Hepatocyte (in vitro differentiated cells): ENCODE data around the gene GGCT. TPM values are rescaled to one million over a fixed set of nuclear protein-coding genes. Genes with fewer than 3 reads are reported as not detected.

Experiments used
- DNase-seq: peaks from one replicate; pipeline ENCODE4 v3.0.0-alpha.2; 2016; ENCODE audit warnings: low spot score
- H2AFZ ChIP-seq: fragments of 200-600 bp; sonication (generic); 2 replicates; pipeline ENCODE4 v1.6.0; 2016; ENCODE audit warnings: antibody characterized with exemption, mild to moderate bottlenecking
- H3K27ac ChIP-seq: fragments of 200-600 bp; sonication (generic); 2 replicates; pipeline ENCODE4 v1.5.1; 2016; ENCODE audit warnings: mild to moderate bottlenecking
- H3K27me3 ChIP-seq: fragments of 200-600 bp; sonication (generic); 2 replicates; pipeline ENCODE4 v1.6.1; 2016
- H3K36me3 ChIP-seq: fragments of 200-600 bp; sonication (generic); replicated peaks from 2 replicates; pipeline ENCODE4 v1.5.1; 2016; ENCODE audit warnings: low read depth; ENCODE audit not compliant: insufficient read depth
- H3K4me1 ChIP-seq: fragments of 200-600 bp; sonication (generic); 2 replicates; pipeline ENCODE4 v1.5.1; 2016; ENCODE audit warnings: mild to moderate bottlenecking, moderate library complexity; ENCODE audit not compliant: insufficient read depth
- H3K4me2 ChIP-seq: fragments of 200-600 bp; sonication (generic); 2 replicates; pipeline ENCODE4 v1.6.0; 2016
- H3K4me3 ChIP-seq: fragments of 200-600 bp; sonication (generic); 2 replicates; pipeline ENCODE4 v1.5.1; 2016; ENCODE audit warnings: mild to moderate bottlenecking
- H3K79me2 ChIP-seq: fragments of 200-600 bp; sonication (generic); 2 replicates; pipeline ENCODE4 v1.6.0; 2017; ENCODE audit warnings: mild to moderate bottlenecking
- H3K9me2 ChIP-seq: fragments of 200-600 bp; sonication (generic); replicated peaks from 2 replicates; pipeline ENCODE4 v1.6.0; 2017; ENCODE audit warnings: mild to moderate bottlenecking; ENCODE audit not compliant: insufficient read depth
- H3K9me3 ChIP-seq: fragments of 200-600 bp; sonication (generic); 2 replicates; pipeline ENCODE4 v1.5.1; 2016; ENCODE audit warnings: low read depth, mild to moderate bottlenecking
- H4K20me1 ChIP-seq: fragments of 200-600 bp; sonication (generic); 2 replicates; pipeline ENCODE4 v1.6.0; 2016; ENCODE audit warnings: mild to moderate bottlenecking; ENCODE audit not compliant: insufficient read depth, poor library complexity, severe bottlenecking
- CTCF ChIP-seq: fragments of 200-600 bp; sonication (generic); IDR thresholded peaks from 2 replicates; pipeline ENCODE4 v1.5.1; 2016; ENCODE audit warnings: antibody characterized with exemption, mild to moderate bottlenecking; ENCODE audit not compliant: poor library complexity
- EZH2 ChIP-seq: fragments of 200-600 bp; sonication (generic); IDR thresholded peaks from 2 replicates; pipeline ENCODE4 v1.6.1; 2016; ENCODE audit warnings: antibody characterized with exemption, mild to moderate bottlenecking, borderline replicate concordance
- EZH2phosphoT487 ChIP-seq: fragments of 200-600 bp; sonication (generic); IDR thresholded peaks from one replicate; pipeline ENCODE4 v1.6.1; 2018; ENCODE audit warnings: antibody characterized with exemption, mild to moderate bottlenecking, low read depth, moderate library complexity; ENCODE audit not compliant: unreplicated experiment, severe bottlenecking
- WGBS: methylation state at CpG from one replicate; pipeline ENCODE4 v1.1.6; 2016; ENCODE audit warnings: low lambda C conversion rate; ENCODE audit errors: missing lambda C conversion rate; 5-methylcytosine and 5-hydroxymethylcytosine counted together
- polyA plus RNA-seq: library from polyadenylated mRNA; unstranded; fragments of >200 nt; fragmentation: Nextera tagmentation; extraction: Ambion mirVana; gene quantifications from 2 replicates; pipeline ENCODE4 v1.2.1, GENCODE V29; 2016
- total RNA-seq: library from RNA; depleted of rRNA; stranded (reverse); fragments of >200 nt; gene quantifications from 2 replicates; pipeline ENCODE4 v1.2.3, GENCODE V29; 2014

GGCT gene
- total and polyA plus RNA-seq, 2 experiments from 2014 or later, result 43.4 to 55.7 TPM

- Histone ChIP-seq H3K79me2 (peaks cover 4% of the 10 kb centered on the region), H3K9me2 (no peaks in the 10 kb centered on the region), H3K27me3 (no peaks in the 10 kb centered on the region), H3K4me1 (peaks cover 68% of the 10 kb centered on the region), H3K27ac (peak overlapping the region; percentile 84), H3K4me2 (peak overlapping the region; percentile 19), H3K4me3 (no peak overlapping the region), H3K9me3 (no peaks in the 10 kb centered on the region), H2AFZ (no peak overlapping the region), H4K20me1 (no peaks in the 10 kb centered on the region), H3K36me3 (no peaks in the 10 kb centered on the region)
- TF ChIP-seq CTCF (no peak), EZH2 (no peak), EZH2phosphoT487 (no peak)
- DNase-seq, result peak; percentile 48
- WGBS, result 32% methylated on average over 4 of the region's 4 CpGs
Observed at GRCh38 chr7:30472784-30473775, 31.5 kb downstream of the GGCT start.

- TF ChIP-seq EZH2phosphoT487, result no peak
- no peak for TF ChIP-seq CTCF
- no peaks in the 10 kb centered on the region for H4K20me1 ChIP-seq
- no peaks in the 10 kb centered on the region for H3K36me3 ChIP-seq
- H3K9me2 ChIP-seq, result no peaks in the 10 kb centered on the region
- no peak for DNase-seq
- peaks cover 4% of the 10 kb centered on the region for H3K79me2 ChIP-seq
- peak overlapping the region; percentile 84 for H3K27ac ChIP-seq
- 45% methylated on average over 4 of the region's 4 CpGs for WGBS
- H3K4me2 ChIP-seq, result no peak overlapping the region
- H3K9me3 ChIP-seq, result no peaks in the 10 kb centered on the region
- no peak overlapping the region for H3K4me3 ChIP-seq
- peaks cover 60% of the 10 kb centered on the region for H3K4me1 ChIP-seq
- H3K27me3 ChIP-seq, result no peaks in the 10 kb centered on the region
- no peak overlapping the region for H2AFZ ChIP-seq
Observed at GRCh38 chr7:30472081-30472783, 32.4 kb downstream of the GGCT start.

- Histone ChIP-seq H3K36me3 (no peaks in the 10 kb centered on the region), H2AFZ (no peak overlapping the region), H3K4me3 (no peak overlapping the region), H4K20me1 (no peaks in the 10 kb centered on the region), H3K9me3 (no peaks in the 10 kb centered on the region), H3K9me2 (no peaks in the 10 kb centered on the region), H3K27ac (peak overlapping the region; percentile 84), H3K4me2 (no peak overlapping the region), H3K4me1 (peaks cover 52% of the 10 kb centered on the region), H3K79me2 (peaks cover 4% of the 10 kb centered on the region), H3K27me3 (no peaks in the 10 kb centered on the region)
- DNase-seq, result no peak
- 51% methylated on average over 2 of the region's 2 CpGs for WGBS
- TF ChIP-seq EZH2 (no peak), EZH2phosphoT487 (no peak), CTCF (no peak)
Observed at GRCh38 chr7:30471205-30471604, 33.4 kb downstream of the GGCT start.
